HepG2 (cell line): ENCODE measurements around the gene SLC18A3. TPM values are rescaled to one million over a fixed set of nuclear protein-coding genes. Genes with fewer than 3 reads are reported as not detected.

Source experiments
- CBX5 ChIP-seq: sonication (generic); formaldehyde crosslinking; IDR thresholded peaks from 2 replicates; pipeline ENCODE4 v1.4.0; 2020; ENCODE audit warnings: missing genetic modification reagents, borderline replicate concordance
- HCFC1 ChIP-seq: fragments of 150-350 bp; IDR thresholded peaks from 2 replicates; pipeline ENCODE4 v1.6.1; 2014; ENCODE audit warnings: low read depth, low read length
- HDAC2 ChIP-seq: sonication (generic); formaldehyde crosslinking; IDR thresholded peaks from 2 replicates; pipeline ENCODE4 v1.4.0; 2020; ENCODE audit warnings: missing genetic modification reagents
- HIVEP1 ChIP-seq: sonication (generic); formaldehyde crosslinking; IDR thresholded peaks from 2 replicates; pipeline ENCODE4 v1.4.0; 2020; ENCODE audit warnings: mild to moderate bottlenecking, missing genetic modification reagents
- ISL2 ChIP-seq: sonication (generic); formaldehyde crosslinking; IDR thresholded peaks from 2 replicates; pipeline ENCODE4 v1.5.0; 2020; ENCODE audit warnings: missing genetic modification reagents
- NR1H2 ChIP-seq: sonication (generic); formaldehyde crosslinking; IDR thresholded peaks from 2 replicates; pipeline ENCODE4 v1.8.1; 2022; ENCODE audit warnings: low read depth, missing genetic modification reagents, borderline replicate concordance
- POLR2G ChIP-seq: fragments of 200-400 bp; formaldehyde crosslinking; IDR thresholded peaks from 2 replicates; pipeline ENCODE4 v1.6.1; 2018; ENCODE audit warnings: mild to moderate bottlenecking, low read depth, low read length, moderate library complexity
- XBP1 ChIP-seq: sonication (generic); formaldehyde crosslinking; IDR thresholded peaks from 2 replicates; pipeline ENCODE4 v1.5.0; 2020; ENCODE audit warnings: missing genetic modification reagents
- ZNF317 ChIP-seq: sonication (generic); formaldehyde crosslinking; IDR thresholded peaks from 2 replicates; pipeline ENCODE4 v1.5.0; 2020; ENCODE audit warnings: mild to moderate bottlenecking, missing genetic modification reagents
- ZNF605 ChIP-seq: sonication (generic); formaldehyde crosslinking; IDR thresholded peaks from 2 replicates; pipeline ENCODE4 v1.8.0; 2022; ENCODE audit warnings: mild to moderate bottlenecking, missing genetic modification reagents
- ZNF644 ChIP-seq: IDR thresholded peaks from 2 replicates; pipeline ENCODE4 v1.6.1; 2016; ENCODE audit warnings: low read depth
- polyA plus RNA-seq, 8 experiments: library from polyadenylated mRNA; depleted of rRNA in 3 of 8; stranded (reverse) in 7 of 8; unstranded in 1 of 8; fragments of >200 nt; fragmentation: Illumina TruSeq in 4 of 8; extraction: Trizol in 4 of 8; gene quantifications; 2 replicates each; pipeline versions ENCODE4 v1.2.1 to v1.2.3, GENCODE V29; 2011 to 2016; ENCODE audit warnings: low read depth in 4 of 8, missing spikeins in 1 of 8, mixed read lengths in 1 of 8; ENCODE audit not compliant: insufficient read depth in 1 of 8
- total RNA-seq, 5 experiments: library from RNA; depleted of rRNA; stranded (reverse); fragments of >200 nt; fragmentation: Illumina TruSeq; extraction: Trizol; gene quantifications; 2 replicates each; pipeline ENCODE4 v1.2.3, GENCODE V29; 2016; ENCODE audit warnings: low read depth in 1 of 5
- TF ChIP-seq, protein P1 (sequence below): sonication (generic); formaldehyde crosslinking; IDR thresholded peaks from 2 replicates; pipeline ENCODE4 v1.8.1; 2023; ENCODE audit warnings: mild to moderate bottlenecking, inconsistent platforms, moderate library complexity, missing genetic modification reagents, borderline replicate concordance
- TF ChIP-seq, protein P2 (sequence below): sonication (generic); formaldehyde crosslinking; IDR thresholded peaks from 2 replicates; pipeline ENCODE4 v1.4.0; 2020; ENCODE audit warnings: missing genetic modification reagents
- TF ChIP-seq, protein P3 (sequence below): sonication (generic); formaldehyde crosslinking; IDR thresholded peaks from 2 replicates; pipeline ENCODE4 v1.8.0; 2022; ENCODE audit warnings: mild to moderate bottlenecking, missing genetic modification reagents, moderate library complexity
- TF ChIP-seq, protein P4 (sequence below): sonication (generic); formaldehyde crosslinking; IDR thresholded peaks from 2 replicates; pipeline ENCODE4 v1.4.0; 2020; ENCODE audit warnings: missing genetic modification reagents, low read depth, mild to moderate bottlenecking, borderline replicate concordance
- TF ChIP-seq, protein P5 (sequence below): sonication (generic); formaldehyde crosslinking; IDR thresholded peaks from 2 replicates; pipeline ENCODE4 v1.4.0; 2020; ENCODE audit warnings: missing genetic modification reagents, borderline replicate concordance

Gene SLC18A3
- total and polyA plus RNA-seq, 2 of the 13 experiments (the other 11 are each of a cell fraction or from before 2014, with no cell fraction given) = not detected

DNA sequence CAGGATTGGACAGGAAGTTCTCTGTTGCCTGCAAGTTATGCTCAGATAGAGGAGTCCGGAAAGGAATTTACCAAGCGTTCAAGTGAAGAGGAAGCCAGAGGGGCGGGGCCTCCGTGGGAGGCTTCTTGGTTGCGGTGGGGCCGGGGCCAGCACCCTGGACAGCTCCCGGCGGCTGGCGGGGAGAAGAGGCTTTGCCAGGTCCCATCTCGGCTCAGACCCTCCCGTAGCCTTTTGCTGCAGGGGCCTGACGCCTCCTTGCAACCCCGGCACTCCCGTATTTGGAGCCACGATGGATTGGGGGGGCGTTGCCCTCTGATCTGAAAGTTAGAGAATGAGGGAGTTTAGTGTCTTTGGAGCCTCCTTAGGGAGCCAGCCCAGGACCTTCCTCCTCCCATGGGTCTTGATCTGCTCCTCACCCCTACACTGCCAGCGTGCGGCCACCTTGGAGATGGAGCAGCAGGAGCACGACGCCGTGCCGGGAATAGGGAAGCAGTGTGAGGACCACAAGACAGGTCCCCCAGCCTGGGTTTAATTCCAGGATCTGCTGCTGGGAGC lies 3.1 kb upstream of the SLC18A3 start (continued):
- TF ChIP-seq NR1H2 (CRISPR knock-in tag) = no peak
- peak; percentile 45; the same call in 1 of the 2 replicates for TF ChIP-seq ZNF644 (CRISPR knock-in tag)
- TF ChIP-seq HDAC2 (CRISPR knock-in tag) = peak; percentile 79
- TF ChIP-seq, protein P1, sequence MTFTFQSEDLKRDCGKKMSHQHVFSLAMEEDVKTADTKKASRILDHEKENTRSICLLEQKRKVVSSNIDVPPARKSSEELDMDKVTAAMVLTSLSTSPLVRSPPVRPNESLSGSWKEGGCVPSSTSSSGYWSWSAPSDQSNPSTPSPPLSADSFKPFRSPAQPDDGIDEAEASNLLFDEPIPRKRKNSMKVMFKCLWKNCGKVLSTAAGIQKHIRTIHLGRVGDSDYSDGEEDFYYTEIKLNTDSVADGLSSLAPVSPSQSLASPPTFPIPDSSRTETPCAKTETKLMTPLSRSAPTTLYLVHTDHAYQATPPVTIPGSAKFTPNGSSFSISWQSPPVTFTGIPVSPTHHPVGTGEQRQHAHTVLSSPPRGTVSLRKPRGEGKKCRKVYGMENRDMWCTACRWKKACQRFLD (CRISPR knock-in tag) = no peak
- TF ChIP-seq, protein P2, sequence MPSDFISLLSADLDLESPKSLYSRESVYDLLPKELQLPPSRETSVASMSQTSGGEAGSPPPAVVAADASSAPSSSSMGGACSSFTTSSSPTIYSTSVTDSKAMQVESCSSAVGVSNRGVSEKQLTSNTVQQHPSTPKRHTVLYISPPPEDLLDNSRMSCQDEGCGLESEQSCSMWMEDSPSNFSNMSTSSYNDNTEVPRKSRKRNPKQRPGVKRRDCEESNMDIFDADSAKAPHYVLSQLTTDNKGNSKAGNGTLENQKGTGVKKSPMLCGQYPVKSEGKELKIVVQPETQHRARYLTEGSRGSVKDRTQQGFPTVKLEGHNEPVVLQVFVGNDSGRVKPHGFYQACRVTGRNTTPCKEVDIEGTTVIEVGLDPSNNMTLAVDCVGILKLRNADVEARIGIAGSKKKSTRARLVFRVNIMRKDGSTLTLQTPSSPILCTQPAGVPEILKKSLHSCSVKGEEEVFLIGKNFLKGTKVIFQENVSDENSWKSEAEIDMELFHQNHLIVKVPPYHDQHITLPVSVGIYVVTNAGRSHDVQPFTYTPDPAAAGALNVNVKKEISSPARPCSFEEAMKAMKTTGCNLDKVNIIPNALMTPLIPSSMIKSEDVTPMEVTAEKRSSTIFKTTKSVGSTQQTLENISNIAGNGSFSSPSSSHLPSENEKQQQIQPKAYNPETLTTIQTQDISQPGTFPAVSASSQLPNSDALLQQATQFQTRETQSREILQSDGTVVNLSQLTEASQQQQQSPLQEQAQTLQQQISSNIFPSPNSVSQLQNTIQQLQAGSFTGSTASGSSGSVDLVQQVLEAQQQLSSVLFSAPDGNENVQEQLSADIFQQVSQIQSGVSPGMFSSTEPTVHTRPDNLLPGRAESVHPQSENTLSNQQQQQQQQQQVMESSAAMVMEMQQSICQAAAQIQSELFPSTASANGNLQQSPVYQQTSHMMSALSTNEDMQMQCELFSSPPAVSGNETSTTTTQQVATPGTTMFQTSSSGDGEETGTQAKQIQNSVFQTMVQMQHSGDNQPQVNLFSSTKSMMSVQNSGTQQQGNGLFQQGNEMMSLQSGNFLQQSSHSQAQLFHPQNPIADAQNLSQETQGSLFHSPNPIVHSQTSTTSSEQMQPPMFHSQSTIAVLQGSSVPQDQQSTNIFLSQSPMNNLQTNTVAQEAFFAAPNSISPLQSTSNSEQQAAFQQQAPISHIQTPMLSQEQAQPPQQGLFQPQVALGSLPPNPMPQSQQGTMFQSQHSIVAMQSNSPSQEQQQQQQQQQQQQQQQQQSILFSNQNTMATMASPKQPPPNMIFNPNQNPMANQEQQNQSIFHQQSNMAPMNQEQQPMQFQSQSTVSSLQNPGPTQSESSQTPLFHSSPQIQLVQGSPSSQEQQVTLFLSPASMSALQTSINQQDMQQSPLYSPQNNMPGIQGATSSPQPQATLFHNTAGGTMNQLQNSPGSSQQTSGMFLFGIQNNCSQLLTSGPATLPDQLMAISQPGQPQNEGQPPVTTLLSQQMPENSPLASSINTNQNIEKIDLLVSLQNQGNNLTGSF (CRISPR knock-in tag) = peak; percentile 94
- no peak for TF ChIP-seq HCFC1
- TF ChIP-seq, protein P3, sequence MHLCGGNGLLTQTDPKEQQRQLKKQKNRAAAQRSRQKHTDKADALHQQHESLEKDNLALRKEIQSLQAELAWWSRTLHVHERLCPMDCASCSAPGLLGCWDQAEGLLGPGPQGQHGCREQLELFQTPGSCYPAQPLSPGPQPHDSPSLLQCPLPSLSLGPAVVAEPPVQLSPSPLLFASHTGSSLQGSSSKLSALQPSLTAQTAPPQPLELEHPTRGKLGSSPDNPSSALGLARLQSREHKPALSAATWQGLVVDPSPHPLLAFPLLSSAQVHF (CRISPR knock-in tag) = no peak; the same call in 1 of the 2 replicates
- TF ChIP-seq XBP1 (CRISPR knock-in tag) = peak; percentile 66; the same call in 1 of the 2 replicates
- TF ChIP-seq, protein P4, sequence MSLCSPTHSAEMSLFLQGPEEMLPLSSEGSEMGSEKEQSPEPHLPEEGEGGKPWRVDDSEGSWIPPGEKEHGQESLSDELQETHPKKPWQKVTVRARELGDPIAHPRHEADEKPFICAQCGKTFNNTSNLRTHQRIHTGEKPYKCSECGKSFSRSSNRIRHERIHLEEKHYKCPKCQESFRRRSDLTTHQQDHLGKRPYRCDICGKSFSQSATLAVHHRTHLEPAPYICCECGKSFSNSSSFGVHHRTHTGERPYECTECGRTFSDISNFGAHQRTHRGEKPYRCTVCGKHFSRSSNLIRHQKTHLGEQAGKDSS (CRISPR knock-in tag) = no peak
- TF ChIP-seq, protein P5, sequence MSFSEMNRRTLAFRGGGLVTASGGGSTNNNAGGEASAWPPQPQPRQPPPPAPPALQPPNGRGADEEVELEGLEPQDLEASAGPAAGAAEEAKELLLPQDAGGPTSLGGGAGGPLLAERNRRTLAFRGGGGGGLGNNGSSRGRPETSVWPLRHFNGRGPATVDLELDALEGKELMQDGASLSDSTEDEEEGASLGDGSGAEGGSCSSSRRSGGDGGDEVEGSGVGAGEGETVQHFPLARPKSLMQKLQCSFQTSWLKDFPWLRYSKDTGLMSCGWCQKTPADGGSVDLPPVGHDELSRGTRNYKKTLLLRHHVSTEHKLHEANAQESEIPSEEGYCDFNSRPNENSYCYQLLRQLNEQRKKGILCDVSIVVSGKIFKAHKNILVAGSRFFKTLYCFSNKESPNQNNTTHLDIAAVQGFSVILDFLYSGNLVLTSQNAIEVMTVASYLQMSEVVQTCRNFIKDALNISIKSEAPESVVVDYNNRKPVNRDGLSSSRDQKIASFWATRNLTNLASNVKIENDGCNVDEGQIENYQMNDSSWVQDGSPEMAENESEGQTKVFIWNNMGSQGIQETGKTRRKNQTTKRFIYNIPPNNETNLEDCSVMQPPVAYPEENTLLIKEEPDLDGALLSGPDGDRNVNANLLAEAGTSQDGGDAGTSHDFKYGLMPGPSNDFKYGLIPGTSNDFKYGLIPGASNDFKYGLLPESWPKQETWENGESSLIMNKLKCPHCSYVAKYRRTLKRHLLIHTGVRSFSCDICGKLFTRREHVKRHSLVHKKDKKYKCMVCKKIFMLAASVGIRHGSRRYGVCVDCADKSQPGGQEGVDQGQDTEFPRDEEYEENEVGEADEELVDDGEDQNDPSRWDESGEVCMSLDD (CRISPR knock-in tag) = peak; percentile 74; the same call in 1 of the 2 replicates
- TF ChIP-seq ISL2 (CRISPR knock-in tag) = peak; percentile 55; the same call in 1 of the 2 replicates
- peak; percentile 58; the same call in 1 of the 2 replicates for TF ChIP-seq CBX5 (CRISPR knock-in tag)
- no peak for TF ChIP-seq ZNF317 (CRISPR knock-in tag)
- peak; percentile 84 for TF ChIP-seq ZNF605 (CRISPR knock-in tag)
- no peak for TF ChIP-seq POLR2G
- no peak for TF ChIP-seq HIVEP1 (CRISPR knock-in tag)
